WERI-Rb-1 (cell line): Measurements from ENCODE around the gene ICOSLG.
"Not testable (repeated sequence)": the region's sequence is repeated elsewhere in the genome, so short reads cannot be mapped to it uniquely, and the experiment has no call there.

Experiments used
- DNase-seq: peaks from one replicate; pipeline ENCODE4 v3.0.0-alpha.2; 2020
- H3K27ac ChIP-seq: fragments of 250-450 bp; sonication (Bioruptor Pico); 2 replicates; pipeline ENCODE4 v1.5.1; 2020; ENCODE audit warnings: mild to moderate bottlenecking, moderate library complexity
- H3K27me3 ChIP-seq: fragments of 250-450 bp; sonication (Bioruptor Pico); 2 replicates; pipeline ENCODE4 v1.5.1; 2021; ENCODE audit warnings: mild to moderate bottlenecking, low read depth, moderate library complexity; ENCODE audit not compliant: insufficient read depth, severe bottlenecking
- H3K36me3 ChIP-seq: fragments of 250-450 bp; sonication (Bioruptor Pico); 2 replicates; pipeline ENCODE4 v1.5.1; 2020; ENCODE audit warnings: mild to moderate bottlenecking, moderate library complexity
- H3K4me3 ChIP-seq: 2 replicates; pipeline ENCODE4 v1.5.1; 2011; ENCODE audit warnings: low read depth, mild to moderate bottlenecking, control low read depth, low read length
- H3K9me3 ChIP-seq: fragments of 250-450 bp; sonication (Bioruptor Pico); 2 replicates; pipeline ENCODE4 v1.5.1; 2021; ENCODE audit warnings: mild to moderate bottlenecking, moderate library complexity; ENCODE audit not compliant: severe bottlenecking
- CTCF ChIP-seq: IDR thresholded peaks from 2 replicates; pipeline ENCODE4 v1.5.1; 2011; ENCODE audit warnings: low read depth, mild to moderate bottlenecking, control low read depth, inconsistent platforms, low read length

Gene ICOSLG

GRCh38 chr21:44240842-44241241 lies at the start of gene ICOSLG:
Gene ICOSLG (minus strand): TSS chr21:44240943. CDS start chr21:44240817, 126 bp downstream.
- not testable (repeated sequence) for H3K27me3 ChIP-seq, H3K27ac ChIP-seq, H3K4me3 ChIP-seq, H3K9me3 ChIP-seq, H3K36me3 ChIP-seq, DNase-seq

- TF ChIP-seq CTCF: no peak
- Histone ChIP-seq H3K9me3 (no peaks in the 10 kb centered on the region), H3K36me3 (no peaks in the 10 kb centered on the region), H3K27ac (no peak overlapping the region), H3K27me3 (no peaks in the 10 kb centered on the region), H3K4me3 (no peak overlapping the region)
- DNase-seq: no peak
Observed at GRCh38 chr21:44289381-44290010, 48.8 kb upstream of the ICOSLG start.

GRCh38 chr21:44288251-44289110 lies 47.7 kb upstream of the ICOSLG start:
- no peaks in the 10 kb centered on the region for H3K36me3 ChIP-seq
- no peak for TF ChIP-seq CTCF
- H3K27ac ChIP-seq: no peak overlapping the region
- no peak for DNase-seq
- no peaks in the 10 kb centered on the region for H3K27me3 ChIP-seq
- no peaks in the 10 kb centered on the region for H3K9me3 ChIP-seq
- H3K4me3 ChIP-seq: no peak overlapping the region

DNA sequence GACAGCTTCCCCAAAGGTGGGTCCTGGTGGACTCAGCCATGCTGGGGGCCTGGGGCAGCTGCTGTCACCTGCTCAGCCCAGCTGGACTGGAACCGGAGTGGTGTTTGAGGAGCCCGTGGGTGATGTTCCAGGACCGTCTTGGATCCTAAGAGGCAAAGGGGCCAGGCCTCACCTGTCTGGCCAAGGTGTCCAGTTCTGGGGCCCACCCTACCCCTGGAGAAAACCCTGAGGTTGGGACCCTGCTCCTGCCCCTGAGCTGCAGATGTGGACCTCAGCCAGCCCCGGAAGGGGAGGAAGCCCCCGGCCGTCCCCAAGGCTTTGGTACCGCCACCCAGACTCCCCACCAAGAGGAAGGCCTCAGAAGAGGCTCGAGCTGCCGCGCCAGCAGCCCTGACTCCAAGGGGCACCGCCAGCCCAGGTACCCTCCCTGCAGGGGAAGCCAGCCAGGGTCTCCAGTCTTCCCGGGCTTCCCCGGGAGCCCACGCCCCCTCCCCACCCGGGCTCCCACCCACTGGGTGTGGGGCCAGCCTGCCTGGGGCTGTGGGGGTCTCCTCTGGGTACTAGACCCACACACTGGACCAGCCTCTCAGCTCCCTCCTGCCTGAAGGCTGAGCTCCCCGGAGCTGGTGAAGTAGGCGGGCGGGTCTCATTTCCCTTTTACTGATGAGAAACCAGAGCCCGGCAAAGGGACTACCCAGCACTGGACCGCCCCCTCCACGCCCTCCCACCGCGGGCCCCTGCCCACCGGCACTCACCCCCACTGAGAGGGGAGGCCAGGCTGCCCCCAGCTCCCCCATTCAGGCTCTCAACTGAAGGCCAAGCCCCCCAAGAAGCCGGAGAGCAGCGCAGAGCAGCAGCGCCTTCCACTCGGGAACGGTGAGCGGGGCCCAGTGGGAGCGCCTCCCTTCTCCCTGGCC lies 46.2 kb upstream of the ICOSLG start:
- no peak for DNase-seq
- no peak overlapping the region for H3K4me3 ChIP-seq
- H3K27ac ChIP-seq: no peak overlapping the region
- no peak for TF ChIP-seq CTCF
- no peaks in the 10 kb centered on the region for H3K9me3 ChIP-seq
- no peaks in the 10 kb centered on the region for H3K27me3 ChIP-seq
- no peaks in the 10 kb centered on the region for H3K36me3 ChIP-seq

DNA sequence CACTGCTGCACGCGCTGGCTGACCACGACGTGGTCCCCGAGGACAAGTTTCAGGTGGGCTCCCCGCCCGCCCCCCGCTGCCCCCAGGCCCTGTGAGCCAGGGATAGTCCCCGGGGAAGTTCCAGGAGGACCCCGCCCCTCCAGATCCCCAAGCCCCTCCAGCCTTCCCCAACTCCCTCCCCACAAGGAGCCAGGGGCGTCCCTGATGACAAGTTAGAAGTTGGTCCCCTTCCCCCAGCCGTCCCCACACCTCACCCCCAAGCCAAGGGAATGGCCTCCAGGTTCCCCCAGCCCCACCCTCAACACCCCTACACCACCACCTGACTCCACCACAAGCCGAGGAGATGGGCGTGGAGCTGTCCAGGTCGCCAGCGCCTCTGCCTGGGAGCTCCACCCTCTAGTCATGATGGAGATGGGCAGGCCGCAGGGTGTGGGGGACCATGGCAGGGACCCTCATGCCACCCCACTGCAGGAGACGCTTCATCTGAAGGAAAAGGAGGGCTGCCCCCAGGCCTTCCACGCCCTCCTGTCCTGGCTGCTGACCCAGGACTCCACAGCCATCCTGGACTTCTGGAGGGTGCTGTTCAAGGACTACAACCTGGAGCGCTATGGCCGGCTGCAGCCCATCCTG lies 45.5 kb upstream of the ICOSLG start:
- H3K4me3 ChIP-seq: no peak overlapping the region

More for the DNA sequence above, 45.5 kb upstream of the ICOSLG start:
- Histone ChIP-seq H3K27me3 (no peaks in the 10 kb centered on the region), H3K9me3 (no peaks in the 10 kb centered on the region), H3K36me3 (no peaks in the 10 kb centered on the region), H3K27ac (no peak overlapping the region)
- no peak for DNase-seq
- TF ChIP-seq CTCF: no peak
